ENCODE results near the gene ZNF57.
A peak's percentile ranks its signal among the peaks of the same experiment; 100 is the strongest.
"Not testable (repeated sequence)": the region's sequence is repeated elsewhere in the genome, so short reads cannot be mapped to it uniquely, and the experiment has no call there.

ZNF57 gene

GRCh38 chr19:2900296-2901252 is at the start of gene ZNF57:
ZNF57 (plus strand) TSS chr19:2900928; CDS start chr19:2901046, 118 bp downstream.
- peak; percentile 95 for DNase-seq (ENCODE audit: low read depth, low spot score)

DNA sequence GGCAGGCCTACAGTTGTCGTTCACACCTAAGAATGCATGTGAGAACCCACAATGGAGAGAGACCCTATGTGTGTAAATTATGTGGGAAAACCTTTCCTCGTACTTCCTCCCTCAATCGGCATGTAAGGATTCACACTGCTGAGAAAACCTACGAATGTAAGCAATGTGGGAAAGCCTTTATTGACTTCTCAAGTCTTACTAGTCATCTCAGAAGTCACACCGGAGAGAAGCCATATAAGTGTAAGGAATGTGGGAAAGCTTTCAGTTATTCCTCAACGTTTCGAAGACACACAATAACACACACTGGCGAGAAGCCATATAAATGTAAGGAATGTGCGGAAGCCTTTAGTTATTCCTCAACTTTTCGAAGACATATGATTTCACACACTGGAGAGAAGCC is 48.1 kb upstream of the ZNF57 start:
- DNase-seq (ENCODE audit: low read depth, low spot score), result no peak

- no peak for DNase-seq (ENCODE audit: low read depth, low spot score)
These were observed 47.6 kb upstream of the ZNF57 start for GRCh38 chr19:2853015-2853606.

- no peak for DNase-seq (ENCODE audit: low read depth, low spot score)
These were observed 45.9 kb upstream of the ZNF57 start for GRCh38 chr19:2854849-2855248.

DNA sequence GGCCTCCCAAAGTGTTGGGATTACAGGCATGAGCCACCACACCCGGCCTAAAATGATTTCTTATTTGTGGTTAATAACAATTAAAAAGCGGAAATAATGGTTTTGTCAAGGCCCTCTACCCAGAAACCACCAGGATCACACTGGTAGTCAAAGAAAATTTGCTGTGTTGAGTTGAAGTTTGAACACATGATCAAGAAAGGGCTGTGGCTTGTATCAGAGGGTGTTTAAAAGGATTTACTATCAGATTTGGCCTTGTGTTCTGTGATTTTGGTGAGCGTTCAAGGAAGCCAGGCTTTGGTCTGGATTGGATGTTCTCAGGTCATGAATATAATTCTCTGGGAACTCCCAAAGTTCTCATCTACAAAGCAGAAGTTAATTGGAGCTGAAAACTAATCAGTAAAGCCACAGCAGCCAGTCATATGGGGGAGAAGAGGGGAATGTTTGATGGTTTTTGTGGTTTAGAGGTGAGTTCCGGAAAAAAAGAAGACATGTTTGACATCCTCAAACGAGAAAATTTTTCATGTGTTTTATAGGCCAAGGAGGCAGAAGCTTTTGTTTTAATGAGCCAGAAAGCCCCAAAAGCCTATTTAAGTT is 44.2 kb upstream of the ZNF57 start:
- no peak for DNase-seq (ENCODE audit: low read depth, low spot score)

DNA sequence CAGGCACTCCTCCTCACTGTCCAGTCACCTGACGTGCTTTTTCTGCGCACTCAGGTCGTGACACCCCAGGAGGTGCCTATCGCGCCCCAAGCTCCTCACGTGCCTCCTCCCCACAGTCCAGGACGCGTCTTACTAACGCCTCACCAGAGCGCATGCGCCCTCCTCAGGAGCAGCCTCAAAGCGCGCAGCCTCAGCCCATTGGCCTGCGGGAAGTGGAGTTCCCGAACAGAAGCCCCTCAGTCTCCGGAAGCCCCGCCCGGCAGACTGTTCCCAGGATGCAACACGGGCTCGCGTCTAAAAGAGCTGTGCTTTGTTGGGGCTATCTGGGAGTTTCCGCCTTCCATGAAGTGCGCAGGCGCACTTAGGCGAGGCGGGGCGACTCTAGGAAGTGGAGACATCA is 41.9 kb upstream of the ZNF57 start:
- no peak for DNase-seq (ENCODE audit: low read depth, low spot score)

DNA sequence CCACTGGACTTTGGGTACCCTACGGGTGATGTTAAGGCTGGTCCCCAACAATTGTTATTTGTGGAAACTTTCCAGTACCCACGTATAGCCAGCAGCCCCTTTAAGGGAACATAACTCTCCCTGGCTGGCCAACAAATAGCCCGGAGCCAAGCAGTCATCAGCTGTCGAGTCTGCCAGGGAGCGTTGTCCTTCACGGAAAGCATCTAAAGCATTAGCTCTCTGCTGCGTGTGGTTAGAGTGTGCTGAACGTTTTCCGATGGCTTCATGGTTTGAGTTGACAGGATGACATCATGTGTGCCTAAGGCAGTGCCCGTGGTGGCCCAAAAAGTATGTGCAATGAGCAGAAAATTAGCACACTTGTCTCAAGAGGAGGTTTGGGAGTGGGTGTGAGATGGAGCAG is 36.9 kb upstream of the ZNF57 start:
- DNase-seq (ENCODE audit: low read depth, low spot score), result no peak

GRCh38 chr19:2865334-2866100 is 35.2 kb upstream of the ZNF57 start:
- DNase-seq (ENCODE audit: low read depth, low spot score), result no peak

DNA sequence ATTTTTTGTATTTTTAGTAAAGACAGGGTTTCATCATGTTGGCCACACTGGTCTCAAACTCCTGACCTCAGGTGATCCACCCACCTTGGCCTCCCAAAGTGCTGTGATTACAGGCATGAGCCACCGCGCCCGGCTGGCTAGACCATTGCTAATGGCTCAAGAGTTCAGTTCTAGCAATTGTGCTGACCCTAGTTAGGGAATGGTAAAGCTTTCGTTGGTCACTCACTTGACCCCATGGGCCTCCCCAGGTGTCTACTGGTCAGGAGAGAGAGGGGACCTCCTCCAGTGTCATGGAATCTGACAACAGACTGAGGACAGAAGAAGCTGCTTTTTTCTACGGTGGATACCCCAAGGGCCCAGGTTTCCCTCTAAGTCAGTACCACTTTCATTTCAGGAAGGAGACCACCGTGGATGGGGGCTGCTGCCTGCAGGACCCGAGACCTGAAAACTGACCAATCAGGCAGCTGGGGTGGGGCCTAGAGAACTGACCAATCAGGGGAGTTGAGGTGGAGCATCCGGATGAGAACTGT is 34.2 kb upstream of the ZNF57 start:
- DNase-seq (ENCODE audit: low read depth, low spot score), result no peak

DNA sequence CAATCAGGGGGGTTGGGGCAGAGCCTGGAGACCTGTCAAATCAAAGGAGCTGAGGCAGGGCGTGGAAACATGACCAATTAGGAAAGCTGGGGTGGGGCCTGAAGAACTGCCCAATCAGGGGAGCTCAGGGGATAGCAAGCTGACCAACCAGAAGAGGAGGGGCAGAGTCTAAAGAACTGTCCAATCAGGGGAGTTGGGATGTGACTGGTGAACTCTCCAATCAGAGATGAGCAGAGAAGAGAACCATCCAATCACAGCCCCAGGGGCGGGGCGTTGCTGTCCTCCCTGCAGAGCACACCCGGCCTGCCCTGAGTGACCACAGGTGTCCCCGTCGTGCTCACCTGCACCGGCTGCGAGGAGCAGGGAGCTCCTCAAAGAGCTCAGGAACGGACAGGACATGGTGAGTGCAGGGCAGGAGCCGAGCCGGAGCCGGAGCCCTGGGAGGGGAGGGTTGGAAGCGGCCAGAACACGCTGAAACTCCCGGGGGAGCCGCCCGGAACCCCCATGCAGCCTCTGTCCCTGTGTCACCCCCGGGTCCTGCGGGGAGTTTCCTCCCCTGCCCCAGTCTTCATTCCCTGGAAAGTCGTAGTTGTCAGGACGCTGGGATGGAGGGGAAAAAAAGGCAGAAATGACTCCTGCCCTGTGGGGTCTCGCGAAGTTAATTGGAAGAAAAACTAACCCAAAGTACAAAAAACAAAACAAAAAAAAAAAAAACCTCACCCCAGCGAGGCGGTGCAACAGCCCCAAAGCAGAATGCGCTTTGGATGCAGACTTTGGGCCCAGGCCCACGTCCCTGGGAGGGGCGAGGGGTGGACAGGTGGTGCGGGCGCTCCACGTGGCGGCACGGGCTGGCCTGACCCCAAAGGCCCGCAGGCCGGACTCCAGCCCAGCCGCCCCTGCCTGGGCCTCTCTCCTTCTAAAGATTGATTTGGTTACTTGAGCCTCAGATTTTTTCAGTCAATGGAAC is 33.4 kb upstream of the ZNF57 start, which contains the start of gene ZNF556:
ZNF556 (plus strand) TSS at position 311 of the 967 bp plus-strand sequence; CDS start at position 398, 87 bp downstream.
- no peak for DNase-seq (ENCODE audit: low read depth, low spot score)

DNA sequence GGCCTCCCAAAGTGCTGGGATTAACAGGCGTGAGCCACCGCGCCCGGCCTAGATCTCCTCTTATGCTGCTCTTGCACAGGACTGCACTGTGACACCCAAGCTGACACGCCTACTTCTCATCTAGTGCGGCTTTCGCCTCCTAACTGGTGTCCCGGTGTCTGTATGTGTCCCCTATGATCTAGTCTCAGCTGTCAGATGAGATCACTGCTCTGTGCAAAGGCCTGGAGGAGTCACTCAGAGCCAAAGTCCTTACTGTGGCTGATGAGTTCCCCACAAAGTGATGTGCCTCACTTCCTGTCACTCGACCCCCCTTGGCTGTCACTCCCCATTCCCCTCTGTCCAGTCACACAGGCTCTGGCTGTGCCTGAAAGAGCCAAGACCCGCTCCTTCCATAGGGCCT is 31.1 kb upstream of the ZNF57 start:
- no peak for DNase-seq (ENCODE audit: low read depth, low spot score)

GRCh38 chr19:2872175-2872574 is 28.6 kb upstream of the ZNF57 start:
- not testable (repeated sequence) for DNase-seq (ENCODE audit: low read depth, low spot score)

DNA sequence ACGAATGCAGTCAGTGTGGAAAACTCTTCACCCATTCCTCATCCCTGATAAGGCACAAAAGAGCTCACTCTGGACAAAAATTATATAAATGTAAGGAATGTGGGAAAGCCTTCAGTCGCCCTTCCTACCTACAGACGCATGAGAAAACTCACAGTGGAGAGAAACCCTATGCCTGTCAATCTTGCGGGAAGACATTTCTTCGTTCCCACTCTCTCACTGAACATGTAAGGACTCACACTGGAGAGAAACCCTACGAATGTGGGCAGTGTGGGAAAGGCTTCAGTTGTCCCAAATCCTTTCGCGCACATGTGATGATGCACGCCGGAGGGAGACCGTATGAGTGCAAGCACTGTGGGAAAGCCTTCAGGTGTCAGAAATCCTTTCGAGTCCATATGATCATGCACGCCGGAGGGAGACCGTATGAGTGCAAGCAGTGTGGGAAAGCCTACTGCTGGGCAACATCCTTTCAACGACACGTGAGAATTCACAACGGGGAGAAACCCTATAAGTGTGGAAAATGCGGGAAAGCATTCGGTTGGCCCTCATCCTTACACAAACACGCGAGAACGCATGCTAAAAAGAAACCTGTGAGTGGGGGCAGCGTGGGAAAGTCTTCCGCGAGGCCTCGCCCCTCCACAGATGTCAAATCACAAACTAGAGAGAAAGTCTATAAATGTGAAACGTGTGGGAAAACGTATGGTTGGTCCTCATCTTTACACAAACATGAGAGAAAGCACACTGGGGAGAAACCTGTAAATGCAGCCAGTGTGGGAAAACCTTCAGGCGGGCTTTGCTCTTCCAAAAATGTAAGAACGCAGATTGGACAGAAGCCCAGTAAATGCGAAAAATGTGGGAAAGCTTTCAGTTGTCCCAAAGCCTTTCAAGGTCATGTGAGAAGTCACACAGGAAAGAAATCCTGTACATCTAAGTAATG is 23.1 kb upstream of the ZNF57 start:
- no peak for DNase-seq (ENCODE audit: low read depth, low spot score)

DNA sequence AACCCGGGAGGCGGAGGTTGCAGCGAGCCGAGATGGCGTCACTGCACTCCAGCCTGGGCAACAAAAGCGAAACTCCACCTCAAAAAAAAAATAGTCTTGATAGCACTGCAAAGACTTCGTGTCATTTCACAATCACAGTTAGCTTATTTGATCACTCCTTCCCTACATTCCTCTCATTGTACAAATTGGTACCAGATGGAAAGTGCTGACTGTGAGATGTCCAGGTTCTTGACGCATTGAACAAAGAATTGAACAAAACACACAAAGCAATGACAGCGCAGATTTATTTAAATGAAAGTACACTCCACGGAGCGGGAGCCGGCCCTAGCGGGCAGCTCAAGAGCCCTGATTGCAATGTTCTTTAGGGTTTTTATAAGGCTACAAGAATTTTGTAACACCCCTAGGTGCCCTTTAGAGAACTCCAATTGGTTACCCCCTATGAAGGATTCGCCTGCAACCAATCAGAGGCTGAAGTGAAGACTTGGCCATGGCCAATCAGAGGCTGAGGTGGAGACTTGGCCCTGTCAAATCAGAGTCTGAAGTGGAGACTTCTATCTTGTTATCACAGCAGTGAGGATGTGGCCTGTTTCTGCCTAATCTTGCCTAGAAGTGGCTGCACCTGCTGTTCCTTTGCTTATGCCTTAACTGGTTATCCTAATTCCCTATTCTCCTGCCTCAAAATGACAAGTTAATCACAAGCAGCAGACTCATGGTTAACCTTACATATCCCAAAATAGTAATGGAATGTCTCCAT is 16.9 kb upstream of the ZNF57 start:
- no peak for DNase-seq (ENCODE audit: low read depth, low spot score)

- DNase-seq (ENCODE audit: low read depth, low spot score), result no peak
These were observed 15.0 kb upstream of the ZNF57 start for GRCh38 chr19:2885736-2886135.

DNA sequence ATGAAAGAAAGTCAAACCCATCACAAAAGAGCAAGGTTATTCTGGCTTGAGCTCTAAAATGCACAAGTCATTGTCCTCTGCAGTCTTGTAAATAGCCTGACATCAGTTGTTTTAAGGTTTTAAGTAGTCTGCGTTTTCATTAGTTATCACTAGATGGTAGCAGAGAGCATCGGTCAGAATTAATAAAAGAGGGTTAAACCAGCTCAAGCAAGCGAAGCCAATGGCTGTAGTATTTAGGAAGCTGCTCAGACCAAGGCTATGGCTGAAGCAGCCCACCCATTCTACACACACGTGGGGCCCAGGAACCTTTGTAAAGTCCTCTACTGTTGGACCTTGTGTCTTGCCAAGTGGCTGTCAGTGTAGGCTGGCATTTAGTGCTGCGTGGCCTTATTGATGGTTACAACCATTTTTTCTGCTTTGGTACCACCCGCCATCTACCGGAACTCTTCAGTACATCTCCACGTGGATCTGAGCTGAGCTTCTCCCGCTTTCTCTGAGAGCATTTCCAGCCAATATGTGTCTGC is 13.3 kb upstream of the ZNF57 start:
- DNase-seq (ENCODE audit: low read depth, low spot score), result peak; percentile 20

GRCh38 chr19:2888731-2889224 is 11.9 kb upstream of the ZNF57 start:
- DNase-seq (ENCODE audit: low read depth, low spot score), result no peak

GRCh38 chr19:2890531-2890930 is 10.2 kb upstream of the ZNF57 start:
- not testable (repeated sequence) for DNase-seq (ENCODE audit: low read depth, low spot score)
